ENCODE data around the gene JPT2.
A peak's percentile ranks its signal among the peaks of the same experiment; 100 is the strongest.

Gene JPT2

GRCh38 chr16:1653023-1653422, 25.1 kb upstream of the JPT2 start:
- no peak for DNase-seq (ENCODE audit: low spot score)

GRCh38 chr16:1654505-1655268, 23.4 kb upstream of the JPT2 start:
- no peak for DNase-seq (ENCODE audit: low spot score)

DNA sequence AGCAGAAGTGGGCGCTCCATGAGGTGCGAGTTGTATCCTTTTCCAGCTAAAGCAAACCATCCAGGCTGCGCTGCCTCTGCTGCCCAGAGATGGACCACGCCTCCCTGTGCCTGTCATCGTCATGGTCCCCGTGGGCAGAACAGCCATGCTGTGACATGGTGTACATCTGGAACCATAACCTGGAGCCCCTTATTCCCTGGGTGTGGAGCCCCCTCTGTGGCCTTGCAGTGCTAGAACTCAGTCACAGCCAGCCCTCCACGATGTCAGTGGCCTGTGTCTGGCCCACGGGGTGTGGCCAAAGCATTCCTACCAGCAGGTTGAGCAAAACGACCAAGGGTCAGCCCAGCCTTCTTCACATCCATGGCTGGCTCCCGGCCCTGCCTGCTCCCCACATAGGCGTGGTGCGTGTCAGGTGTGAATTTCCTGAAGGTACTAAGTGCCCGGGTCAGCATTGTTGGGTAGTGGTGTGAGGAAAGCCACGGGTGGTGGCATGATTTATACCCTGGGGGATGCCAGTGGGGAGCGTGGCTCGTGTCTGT, 22.7 kb upstream of the JPT2 start:
- DNase-seq (ENCODE audit: low spot score): no peak

GRCh38 chr16:1655909-1656807, 21.9 kb upstream of the JPT2 start:
- DNase-seq (ENCODE audit: low spot score): no peak

DNA sequence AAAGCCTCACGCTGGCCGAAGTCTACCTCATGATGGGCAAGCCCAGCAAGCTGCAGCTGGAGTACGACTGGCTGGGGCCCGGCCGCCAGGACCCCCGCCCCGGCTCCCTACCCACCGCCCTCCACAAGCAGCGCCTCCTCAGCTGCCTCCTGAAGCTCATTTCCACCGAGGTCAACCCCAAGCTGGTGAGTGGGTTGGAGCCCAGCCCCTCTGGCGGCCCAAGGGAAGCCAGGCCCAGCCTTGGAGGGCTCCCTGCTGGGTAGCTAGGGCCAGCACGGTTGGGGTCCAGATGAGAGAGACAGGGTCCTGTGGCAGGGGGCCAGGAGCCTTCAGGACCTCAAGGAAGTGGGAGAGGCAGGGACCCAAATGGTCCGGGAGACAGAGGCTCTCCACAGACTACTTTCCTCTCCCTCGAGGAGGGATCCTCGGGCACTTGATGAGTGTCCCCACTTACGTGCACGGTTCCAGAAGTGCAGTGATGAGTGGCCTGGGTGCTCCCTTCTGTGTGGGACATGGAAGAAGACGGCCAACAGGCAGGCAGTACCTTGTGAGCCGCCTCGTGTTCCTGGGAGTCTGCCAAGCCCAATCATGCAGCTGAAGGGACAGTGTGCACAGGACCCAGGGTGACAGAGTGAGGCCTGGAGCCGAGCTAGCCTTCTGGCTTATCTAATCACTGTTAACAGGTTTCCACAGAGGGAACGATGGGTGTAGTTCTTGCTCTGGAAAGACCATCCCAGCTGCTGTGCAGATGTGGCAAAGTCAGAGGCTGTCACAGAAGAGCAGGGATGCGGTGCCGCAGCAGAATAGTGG, 21.1 kb upstream of the JPT2 start:
- DNase-seq (ENCODE audit: low spot score): no peak

GRCh38 chr16:1657841-1658240, 20.2 kb upstream of the JPT2 start:
- no peak for DNase-seq (ENCODE audit: low spot score)

DNA sequence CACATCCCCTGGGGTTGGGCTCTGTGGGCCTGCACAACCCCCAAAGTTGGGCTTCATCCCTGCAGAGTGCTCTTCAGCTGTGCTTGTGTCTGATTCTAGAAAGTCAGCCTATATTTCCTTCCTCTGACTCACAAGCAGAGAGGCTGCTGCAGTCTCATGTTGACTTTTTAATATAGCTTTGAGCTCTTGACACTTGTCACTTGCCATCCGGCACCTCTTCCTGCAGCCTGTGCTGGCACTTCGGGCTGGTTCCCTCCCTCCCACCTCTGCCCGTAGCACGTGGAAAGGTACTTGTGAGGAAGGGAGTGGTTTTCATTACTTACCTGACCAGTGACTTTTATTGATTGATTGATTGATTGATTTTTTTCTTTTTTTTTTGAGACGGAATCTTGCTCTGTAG, 19.0 kb upstream of the JPT2 start:
- no peak for DNase-seq (ENCODE audit: low spot score)

DNA sequence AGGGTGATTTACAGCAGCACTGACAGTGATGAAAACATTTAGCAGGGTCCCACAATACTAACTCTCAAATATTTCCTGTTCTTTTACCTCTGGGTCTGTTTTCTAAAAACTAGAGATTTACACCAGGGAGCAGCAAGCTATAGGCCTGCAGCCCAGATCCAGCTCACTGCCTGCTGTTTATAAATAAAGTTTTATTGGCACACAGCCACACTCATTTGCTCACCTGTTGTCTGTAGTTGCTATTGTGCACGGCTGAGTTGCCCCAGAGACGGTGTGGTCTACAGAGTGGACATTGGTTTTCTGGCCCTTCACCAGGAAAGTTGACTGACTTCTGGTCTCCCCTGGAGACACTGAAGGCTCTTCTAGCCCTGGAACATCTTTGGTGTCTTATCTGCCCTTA, 16.3 kb upstream of the JPT2 start:
- DNase-seq (ENCODE audit: low spot score): no peak

DNA sequence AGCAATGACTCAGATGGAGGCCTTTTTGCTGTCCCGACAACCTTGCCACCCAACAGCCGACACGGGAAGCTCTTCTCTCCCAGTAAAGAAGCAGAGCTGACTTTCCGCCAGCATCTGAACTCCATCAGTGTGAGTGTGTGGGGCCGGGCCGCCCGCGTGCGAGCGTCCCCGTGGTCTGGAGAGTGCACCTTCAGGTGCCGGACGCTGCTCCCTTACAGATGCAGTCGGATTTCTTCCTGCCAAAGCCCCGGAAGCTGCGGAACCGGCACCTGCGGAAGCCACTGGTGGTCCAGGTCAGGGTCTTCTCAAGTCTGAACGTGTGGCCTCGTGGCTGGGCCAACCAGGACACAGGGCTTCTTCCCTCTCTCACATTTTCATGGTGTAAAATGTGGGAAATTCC, 15.5 kb upstream of the JPT2 start:
- no peak for DNase-seq (ENCODE audit: low spot score)

DNA sequence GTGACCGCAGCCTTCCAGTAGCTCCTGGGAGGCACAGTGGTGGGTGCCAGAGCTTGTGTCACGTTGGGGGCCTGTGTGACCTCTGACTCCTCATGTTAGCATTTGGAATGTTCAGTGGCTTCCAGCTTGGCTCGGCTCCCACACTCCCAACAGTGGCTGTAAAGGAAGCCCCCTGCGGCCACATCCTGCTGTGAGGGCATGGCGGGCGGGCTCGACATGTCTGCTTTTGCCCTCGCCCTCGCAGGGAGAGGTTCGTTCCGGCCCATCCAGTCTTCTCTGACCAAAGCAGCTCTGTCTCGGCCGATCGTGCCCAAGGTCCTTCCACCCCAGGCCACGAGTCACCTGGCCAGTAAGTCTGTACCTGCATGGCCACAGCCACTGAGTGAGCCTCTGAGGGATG, 12.2 kb upstream of the JPT2 start:
- DNase-seq (ENCODE audit: low spot score): no peak

DNA sequence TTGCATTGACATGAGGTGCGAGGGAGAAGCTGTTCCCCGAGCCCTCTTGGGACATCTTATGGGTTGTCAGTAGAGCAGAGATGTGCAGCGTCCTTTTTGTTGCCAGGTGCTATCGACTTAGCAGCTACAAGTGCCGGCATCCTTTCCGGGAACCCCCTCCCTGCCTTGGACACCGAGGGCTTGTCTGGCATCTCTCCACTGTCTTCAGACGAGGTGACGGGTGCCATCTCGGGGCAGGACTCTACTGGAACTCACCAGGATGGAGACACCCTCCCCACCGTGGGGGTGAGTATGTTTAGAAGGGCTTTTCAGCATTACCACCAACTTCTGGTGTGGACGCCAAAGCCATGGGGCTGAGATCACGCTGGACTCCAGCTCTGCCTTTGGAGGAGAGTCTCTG, 11.8 kb upstream of the JPT2 start:
- DNase-seq (ENCODE audit: low spot score): no peak

- no peak for DNase-seq (ENCODE audit: low spot score)
These were observed 10.8 kb upstream of the JPT2 start for GRCh38 chr16:1667271-1667670.

DNA sequence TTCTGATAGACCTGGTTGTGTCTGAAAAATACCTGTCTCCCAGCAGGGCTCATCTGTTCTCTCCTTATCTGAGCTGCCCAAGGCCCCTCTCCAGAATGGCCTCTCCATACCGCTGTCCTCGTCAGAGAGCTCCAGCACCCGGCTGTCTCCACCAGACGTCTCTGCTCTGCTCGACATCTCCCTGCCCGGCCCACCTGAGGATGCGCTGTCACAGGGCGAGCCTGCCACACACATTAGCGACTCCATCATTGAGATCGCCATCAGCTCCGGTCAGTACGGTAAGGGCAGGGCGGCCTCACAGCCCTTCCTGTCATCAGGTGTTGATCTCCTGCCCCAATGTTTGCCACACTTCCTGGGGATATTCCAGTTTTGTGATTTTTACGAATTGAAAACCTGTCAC, 10.2 kb upstream of the JPT2 start:
- DNase-seq (ENCODE audit: low spot score): no peak

DNA sequence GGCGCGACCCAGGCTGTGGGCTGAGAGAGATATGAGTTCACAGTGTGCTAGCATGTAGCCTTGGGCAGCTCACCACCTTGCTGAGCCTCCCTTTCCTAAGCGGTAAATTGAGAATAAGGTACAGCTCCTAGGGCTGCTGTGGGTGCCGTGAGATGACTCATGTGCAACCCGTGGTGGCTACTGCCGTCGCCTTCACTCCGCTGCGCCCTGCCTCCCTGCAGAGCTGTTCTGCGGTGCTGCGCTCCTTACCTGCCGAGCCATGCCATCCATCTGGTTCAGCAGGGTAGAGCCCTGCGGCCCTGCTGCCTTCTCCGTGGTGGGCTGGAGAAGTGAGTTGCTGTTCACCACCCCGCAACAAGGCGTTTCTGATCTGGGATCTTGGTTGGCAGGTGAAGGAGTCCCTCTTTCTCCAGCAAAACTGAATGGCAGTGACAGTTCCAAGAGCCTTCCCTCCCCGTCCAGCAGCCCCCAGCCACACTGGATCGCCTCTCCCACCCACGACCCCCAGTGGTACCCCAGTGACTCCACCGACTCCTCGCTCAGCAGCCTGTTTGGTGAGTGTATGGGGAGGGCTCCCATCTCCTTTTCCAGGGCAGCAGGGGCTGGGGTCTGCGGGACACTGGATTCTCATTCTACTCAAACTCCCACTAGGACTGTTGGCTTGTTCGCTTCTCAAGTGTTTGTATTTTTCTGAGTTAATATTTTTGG, 9.3 kb upstream of the JPT2 start:
- DNase-seq (ENCODE audit: low spot score): no peak

- DNase-seq (ENCODE audit: low spot score): no peak
These were observed 8.4 kb upstream of the JPT2 start for GRCh38 chr16:1669698-1670097.

GRCh38 chr16:1670371-1670770, 7.7 kb upstream of the JPT2 start:
- no peak for DNase-seq (ENCODE audit: low spot score)

DNA sequence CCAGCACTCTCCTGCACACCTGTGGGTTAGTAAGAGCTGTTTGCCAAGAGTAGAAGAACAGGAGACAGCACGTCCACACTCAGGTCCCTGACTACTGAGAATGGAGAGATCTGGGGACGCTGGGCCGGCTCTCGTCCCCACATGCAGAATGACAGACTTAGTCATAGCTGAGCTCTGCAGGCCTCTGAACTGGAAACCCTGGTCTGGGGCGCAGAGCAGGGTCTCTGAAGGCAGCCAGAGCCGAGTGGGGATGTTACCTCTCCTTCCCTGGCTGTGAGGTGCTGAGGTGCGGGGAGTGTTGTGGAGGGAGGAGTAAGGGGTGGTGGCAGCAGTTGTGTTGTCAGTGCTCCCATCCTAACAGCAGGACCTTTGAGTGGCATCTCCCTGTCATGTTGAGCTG, 7.2 kb upstream of the JPT2 start:
- DNase-seq (ENCODE audit: low spot score): no peak

GRCh38 chr16:1673424-1674151, 4.5 kb upstream of the JPT2 start:
- no peak for DNase-seq (ENCODE audit: low spot score)

DNA sequence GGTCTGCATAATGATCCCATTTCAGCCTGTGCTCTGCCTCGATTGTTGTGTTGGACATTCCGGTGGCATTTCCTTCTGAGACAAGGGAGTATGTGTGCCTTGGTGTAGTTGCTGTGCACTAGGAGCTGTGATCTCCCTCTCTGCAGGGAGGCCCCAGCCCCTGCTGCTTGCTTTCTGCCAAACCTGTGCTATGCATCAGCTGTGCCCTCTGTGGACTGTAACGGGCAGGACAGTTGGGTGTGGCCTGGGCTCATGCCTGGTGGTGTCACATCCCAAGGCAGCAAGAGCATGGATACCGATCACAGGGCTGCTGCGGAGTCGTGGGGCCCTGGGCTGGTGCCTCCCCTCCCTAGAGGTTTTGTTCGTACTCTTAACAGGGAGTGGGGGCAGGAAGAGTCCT, 3.8 kb upstream of the JPT2 start:
- no peak for DNase-seq (ENCODE audit: low spot score)

- peak; percentile 16 for DNase-seq (ENCODE audit: low spot score)
These were observed 3.1 kb upstream of the JPT2 start for GRCh38 chr16:1674751-1675664.
